GM21528 (cell line): ENCODE measurements around the gene EGFR.
"Not testable (repeated sequence)": the region's sequence is repeated elsewhere in the genome, so short reads cannot be mapped to it uniquely, and the experiment has no call there.

Source experiments
- ATAC-seq: cut with Tn5 transposase; IDR thresholded peaks from one replicate; pipeline ENCODE4 v1.9.1; 2021; ENCODE audit warnings: mild to moderate bottlenecking, moderate library complexity; ENCODE audit not compliant: unreplicated experiment, low FRiP score

Gene EGFR

DNA sequence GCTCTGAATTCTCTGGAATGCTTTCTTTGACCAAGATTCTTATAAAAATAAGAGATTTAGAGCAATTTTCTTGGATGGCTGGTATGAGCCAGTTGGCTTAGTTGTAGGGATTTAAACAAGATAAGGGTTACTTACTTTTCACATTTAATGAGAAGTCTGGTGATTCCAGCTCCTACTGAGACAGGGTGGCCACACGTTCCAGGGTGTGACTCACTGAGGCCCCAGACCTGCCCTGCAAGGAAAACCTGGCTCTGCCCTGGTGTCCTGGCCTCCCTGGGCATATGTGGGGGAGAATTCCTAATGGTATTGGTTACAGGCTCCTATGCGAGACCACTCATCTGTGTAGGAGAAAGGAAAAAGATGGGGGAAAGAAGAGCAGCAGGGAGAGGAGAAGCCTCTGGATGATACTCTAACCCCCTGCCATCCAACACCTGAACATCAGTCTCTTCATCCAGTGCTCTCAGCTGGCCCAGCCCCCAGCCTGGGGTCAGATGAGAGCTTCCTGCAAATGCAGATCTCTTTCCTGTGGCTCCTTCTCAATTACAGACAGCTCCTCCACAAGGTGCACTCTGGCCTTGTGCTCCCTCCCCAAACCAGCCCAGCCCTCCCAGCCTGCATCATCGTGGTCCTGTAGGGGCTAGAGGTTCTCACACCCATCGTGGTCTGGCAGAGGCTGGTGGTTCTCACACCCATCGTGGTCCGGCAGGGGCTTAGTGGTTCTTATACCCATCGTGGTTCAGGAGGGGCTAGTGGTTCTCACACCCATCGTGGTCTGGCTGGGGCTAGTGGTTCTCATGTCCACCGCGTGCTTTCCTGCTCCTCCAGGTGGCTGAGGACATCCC, 139.9 kb downstream of the EGFR start:
- ATAC-seq, result no peak

DNA sequence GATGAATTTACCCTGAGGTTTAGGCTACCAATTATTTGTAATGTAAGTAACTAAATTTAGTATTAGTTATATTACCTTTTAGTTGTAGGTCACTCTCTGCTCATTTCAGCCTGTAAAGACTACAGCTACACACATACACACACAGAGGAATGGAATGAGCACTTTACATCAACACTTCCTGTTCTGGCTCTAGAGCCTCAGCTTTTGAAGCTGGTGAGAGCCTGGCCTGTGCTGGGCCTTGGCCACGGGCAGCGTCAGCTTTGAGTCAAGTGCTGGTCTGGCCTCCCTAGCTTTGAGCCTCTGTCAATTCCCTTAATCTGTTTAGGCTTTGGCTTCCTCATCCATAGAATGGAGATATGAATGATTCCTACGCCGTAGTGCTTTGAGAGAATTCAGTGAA, 141.7 kb downstream of the EGFR start:
- ATAC-seq, result no peak

DNA sequence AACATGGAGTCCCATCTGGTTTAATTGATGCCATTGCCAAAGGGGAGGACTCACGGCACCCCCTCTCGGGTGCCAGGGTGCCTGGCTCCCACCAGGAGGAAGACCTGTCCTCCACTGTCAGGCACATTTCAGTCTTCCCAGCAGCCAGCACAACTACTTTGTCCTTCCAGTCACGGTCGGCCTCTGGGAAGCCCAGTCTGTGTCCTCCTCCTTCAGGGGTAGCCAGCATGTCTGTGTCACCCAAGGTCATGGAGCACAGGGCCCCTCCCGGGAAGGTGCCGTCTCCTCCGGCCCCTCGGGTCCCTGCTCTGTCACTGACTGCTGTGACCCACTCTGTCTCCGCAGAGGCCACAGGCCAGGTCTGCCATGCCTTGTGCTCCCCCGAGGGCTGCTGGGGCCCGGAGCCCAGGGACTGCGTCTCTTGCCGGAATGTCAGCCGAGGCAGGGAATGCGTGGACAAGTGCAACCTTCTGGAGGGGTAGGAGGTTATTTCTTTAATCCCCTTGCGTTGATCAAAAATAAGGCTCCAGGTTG, 142.4 kb downstream of the EGFR start:
- ATAC-seq, result no peak

DNA sequence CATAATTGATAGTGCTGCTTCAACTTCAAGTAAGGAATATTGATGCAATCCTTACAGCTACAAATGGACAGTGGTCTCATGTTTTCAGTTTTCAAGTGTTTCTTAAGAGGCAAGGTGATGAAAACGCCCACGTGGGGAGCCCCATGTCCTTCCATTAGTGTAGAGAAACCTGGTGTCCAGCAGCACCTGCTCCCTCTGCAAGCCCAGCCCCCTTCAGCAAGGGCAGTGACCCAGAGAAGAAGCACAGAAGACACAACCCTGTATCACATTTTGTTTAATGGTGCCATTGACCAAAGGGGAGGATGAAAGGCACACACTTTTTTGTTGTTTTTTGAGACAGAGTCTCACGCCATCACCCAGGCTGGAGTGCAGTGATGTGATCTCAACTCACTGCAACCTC, 143.7 kb downstream of the EGFR start:
- no peak for ATAC-seq

DNA sequence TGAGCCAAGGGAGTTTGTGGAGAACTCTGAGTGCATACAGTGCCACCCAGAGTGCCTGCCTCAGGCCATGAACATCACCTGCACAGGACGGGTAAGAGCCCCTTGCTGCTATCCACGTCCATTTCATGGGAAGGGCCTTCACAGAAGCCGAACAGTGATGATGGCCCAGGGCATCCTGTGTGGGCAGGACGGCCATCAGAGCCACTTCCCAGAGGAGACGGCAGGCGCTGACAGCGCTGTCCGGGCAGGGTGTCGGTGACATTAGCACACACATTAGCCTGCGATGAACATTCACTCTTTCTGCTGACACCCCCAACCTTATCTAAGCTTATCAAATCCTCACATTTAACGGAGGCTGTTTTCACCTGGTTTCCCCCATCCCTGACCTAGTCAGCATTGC, 144.9 kb downstream of the EGFR start:
- ATAC-seq, result no peak

DNA sequence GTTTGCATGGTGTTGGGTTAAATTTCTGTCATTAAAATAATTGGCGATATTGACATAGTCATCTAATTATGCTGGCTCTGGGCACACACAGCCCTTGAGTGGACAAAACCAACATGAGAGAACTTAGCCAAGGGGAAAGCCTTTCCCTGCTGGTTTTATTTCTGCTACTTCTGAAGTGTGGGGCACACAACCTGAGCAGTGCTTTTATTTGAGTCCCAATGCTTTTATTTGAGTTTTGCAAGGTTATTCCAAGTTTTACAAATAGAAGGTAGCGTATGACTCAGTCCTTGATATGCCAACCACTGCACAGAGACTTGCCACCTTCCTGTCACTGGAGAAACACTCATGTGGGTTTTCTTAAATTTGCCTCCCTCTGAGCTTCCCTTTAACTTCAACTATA, 145.7 kb downstream of the EGFR start:
- no peak for ATAC-seq

DNA sequence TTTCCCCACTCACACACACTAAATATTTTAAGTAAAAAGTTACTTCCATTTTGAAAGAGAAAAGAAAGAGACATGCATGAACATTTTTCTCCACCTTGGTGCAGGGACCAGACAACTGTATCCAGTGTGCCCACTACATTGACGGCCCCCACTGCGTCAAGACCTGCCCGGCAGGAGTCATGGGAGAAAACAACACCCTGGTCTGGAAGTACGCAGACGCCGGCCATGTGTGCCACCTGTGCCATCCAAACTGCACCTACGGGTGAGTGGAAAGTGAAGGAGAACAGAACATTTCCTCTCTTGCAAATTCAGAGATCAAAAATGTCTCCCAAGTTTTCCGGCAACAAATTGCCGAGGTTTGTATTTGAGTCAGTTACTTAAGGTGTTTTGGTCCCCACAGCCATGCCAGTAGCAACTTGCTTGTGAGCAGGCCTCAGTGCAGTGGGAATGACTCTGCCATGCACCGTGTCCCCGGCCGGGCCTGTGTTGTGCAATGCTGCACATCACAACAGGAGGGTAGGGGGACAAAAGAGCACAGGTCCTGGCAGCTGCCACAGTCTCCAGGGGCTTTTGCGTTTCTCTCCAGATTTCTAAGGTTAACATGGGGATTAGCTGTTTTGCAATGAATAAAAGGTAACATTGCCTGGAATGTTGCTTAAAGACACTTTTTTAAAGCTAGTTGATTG, 146.5 kb downstream of the EGFR start:
- ATAC-seq, result no peak

DNA sequence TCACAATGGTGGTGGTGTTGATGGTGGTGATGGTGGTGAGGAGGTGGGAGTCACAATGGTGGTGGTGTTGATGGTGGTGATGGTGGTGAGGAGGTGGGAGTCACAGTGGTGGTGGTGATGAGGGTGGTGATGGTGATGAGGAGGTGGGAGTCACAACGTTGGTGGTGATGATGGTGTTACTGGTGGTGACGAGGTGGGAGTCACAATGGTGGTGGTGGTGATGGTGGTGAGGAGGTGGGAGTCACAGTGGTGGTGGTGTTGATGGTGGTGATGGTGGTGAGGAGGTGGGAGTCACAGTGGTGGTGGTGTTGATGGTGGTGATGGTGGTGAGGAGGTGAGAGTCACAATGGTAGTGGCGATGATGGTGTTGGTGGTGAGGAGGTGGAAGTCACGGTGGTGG, 148.5 kb downstream of the EGFR start:
- not testable (repeated sequence) for ATAC-seq

DNA sequence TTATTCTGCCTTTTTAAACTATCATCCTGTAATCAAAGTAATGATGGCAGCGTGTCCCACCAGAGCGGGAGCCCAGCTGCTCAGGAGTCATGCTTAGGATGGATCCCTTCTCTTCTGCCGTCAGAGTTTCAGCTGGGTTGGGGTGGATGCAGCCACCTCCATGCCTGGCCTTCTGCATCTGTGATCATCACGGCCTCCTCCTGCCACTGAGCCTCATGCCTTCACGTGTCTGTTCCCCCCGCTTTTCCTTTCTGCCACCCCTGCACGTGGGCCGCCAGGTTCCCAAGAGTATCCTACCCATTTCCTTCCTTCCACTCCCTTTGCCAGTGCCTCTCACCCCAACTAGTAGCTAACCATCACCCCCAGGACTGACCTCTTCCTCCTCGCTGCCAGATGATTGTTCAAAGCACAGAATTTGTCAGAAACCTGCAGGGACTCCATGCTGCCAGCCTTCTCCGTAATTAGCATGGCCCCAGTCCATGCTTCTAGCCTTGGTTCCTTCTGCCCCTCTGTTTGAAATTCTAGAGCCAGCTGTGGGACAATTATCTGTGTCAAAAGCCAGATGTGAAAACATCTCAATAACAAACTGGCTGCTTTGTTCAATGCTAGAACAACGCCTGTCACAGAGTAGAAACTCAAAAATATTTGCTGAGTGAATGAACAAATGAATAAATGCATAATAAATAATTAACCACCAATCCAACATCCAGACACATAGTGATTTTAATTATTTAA, 151.7 kb downstream of the EGFR start:
- no peak for ATAC-seq

DNA sequence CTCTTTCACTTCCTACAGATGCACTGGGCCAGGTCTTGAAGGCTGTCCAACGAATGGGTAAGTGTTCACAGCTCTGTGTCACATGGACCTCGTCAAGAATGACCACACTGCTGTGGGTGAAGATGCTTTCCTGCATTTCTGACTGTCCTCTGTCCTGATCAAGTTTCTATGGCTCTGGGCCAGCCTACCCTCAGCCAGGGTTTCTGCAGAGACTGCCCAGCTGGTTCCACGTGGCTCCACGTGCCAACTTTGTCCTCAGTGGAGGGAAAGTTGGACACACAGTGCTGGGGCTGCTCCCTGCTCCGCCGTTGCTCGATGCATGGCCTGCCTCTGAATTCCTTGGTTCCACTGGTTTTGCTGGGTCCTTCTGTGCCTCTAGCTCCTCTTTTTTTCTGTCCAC, 152.3 kb downstream of the EGFR start:
- no peak for ATAC-seq

DNA sequence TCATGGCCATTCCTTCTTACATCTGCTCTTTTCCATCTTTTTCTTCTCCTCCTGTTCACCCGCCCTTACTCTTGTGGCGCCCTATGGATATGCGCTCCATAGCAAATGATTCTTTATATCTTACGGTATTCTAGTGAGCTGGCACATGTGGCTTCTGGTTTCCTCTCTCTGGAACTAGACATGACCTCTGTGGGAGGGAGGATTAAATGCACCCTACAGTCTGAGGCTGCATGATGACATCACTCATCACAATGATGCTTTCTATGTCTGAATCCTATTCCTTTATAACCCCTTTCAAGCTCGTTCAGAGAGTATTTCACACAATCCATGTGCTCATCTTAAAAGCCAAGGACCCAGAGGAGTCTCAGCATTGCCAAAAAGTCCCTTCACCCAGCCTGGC, 153.3 kb downstream of the EGFR start:
- ATAC-seq, result no peak

DNA sequence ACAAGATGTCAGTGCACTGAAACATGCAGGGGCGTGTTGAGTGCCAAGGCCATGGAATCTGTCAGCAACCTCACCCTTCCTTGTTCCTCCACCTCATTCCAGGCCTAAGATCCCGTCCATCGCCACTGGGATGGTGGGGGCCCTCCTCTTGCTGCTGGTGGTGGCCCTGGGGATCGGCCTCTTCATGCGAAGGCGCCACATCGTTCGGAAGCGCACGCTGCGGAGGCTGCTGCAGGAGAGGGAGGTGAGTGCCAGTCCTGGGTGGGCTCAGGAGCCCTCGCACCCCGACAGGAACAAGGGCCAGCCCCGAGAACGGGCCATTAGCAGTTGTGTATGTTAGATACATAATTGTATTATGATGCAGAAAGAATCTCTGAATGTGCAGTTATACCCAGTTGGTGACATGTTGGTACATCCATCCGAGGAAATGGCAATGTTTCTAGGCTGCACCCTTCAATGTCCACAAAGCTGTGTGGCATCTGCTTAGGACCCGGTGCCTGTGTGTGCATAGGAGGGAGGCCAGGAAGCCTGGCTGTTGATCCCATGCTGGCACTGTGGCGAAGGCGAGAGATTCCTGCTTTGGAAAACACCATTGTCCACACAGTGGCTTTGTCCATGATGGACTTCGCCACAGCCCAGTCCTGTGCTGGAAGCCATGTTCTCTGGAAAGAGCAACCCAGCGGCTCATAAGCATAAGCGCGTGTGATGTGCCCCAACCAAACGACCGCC, 154.2 kb downstream of the EGFR start:
- no peak for ATAC-seq

DNA sequence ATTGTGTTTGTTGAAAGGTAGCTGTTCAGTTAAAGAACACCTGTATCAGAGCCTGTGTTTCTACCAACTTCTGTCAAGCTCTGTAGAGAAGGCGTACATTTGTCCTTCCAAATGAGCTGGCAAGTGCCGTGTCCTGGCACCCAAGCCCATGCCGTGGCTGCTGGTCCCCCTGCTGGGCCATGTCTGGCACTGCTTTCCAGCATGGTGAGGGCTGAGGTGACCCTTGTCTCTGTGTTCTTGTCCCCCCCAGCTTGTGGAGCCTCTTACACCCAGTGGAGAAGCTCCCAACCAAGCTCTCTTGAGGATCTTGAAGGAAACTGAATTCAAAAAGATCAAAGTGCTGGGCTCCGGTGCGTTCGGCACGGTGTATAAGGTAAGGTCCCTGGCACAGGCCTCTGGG, 154.9 kb downstream of the EGFR start:
- ATAC-seq, result no peak

DNA sequence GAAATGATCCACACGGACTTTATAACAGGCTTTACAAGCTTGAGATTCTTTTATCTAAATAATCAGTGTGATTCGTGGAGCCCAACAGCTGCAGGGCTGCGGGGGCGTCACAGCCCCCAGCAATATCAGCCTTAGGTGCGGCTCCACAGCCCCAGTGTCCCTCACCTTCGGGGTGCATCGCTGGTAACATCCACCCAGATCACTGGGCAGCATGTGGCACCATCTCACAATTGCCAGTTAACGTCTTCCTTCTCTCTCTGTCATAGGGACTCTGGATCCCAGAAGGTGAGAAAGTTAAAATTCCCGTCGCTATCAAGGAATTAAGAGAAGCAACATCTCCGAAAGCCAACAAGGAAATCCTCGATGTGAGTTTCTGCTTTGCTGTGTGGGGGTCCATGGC, 155.6 kb downstream of the EGFR start:
- no peak for ATAC-seq

DNA sequence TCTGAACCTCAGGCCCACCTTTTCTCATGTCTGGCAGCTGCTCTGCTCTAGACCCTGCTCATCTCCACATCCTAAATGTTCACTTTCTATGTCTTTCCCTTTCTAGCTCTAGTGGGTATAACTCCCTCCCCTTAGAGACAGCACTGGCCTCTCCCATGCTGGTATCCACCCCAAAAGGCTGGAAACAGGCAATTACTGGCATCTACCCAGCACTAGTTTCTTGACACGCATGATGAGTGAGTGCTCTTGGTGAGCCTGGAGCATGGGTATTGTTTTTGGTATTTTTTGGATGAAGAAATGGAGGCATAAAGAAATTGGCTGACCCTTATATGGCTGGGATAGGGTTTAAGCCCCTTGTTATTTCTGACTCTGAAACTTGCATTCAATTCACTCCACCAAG, 156.0 kb downstream of the EGFR start:
- no peak for ATAC-seq

DNA sequence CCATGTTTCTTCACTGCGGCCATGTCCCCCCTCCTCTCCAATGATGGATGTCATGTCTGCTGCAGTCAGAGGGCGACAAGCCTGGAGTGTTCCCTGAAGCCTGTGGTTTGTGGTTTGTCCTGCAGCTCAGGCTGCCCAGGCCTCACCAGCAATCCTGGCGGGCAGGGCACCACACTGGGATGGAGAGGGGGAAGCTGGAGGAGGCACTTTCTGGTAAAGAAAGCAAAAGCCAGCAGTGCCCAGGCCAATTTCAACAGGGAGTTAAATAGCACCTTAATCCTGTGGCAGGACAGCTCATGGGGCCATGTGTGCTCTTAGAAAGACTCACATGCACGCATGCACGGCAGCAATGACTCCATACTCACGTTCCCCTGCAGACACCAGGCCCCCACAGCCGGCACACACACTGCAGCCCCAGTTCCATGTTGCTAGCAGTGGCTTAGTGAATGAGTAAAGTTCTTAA, 158.3 kb downstream of the EGFR start:
- ATAC-seq, result no peak

DNA sequence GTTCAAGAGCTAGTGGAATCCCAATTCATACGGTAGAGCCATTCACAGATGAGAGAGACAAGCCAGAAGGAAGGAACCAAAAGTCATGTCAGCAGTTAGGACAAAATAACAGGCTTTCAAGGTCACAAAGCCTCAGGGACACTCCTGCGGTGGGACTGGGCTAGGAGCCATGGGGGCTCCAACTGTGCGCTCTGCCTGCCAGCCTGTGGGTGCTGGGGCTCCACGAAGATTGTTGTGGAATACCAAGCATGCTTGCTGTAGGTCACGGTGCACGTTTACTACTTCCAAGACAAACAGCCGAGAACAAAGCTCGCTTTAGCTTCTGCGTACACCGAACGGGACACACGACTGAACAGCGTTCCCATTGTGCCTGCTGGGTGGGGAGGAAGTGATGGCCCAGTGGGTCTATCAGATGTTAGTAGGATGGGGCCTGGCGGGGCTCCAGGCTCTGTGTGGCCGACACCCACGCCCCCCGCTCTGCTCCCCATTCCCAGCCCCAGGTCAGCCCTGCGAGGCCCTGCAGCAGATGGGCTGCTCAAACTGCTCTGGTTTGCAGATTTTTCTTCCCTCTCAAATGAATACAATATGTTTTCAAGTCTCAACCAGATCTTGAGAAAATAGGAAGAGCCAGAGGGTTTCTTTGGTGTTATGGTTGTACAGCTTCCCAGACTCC, 158.9 kb downstream of the EGFR start:
- ATAC-seq, result no peak

DNA sequence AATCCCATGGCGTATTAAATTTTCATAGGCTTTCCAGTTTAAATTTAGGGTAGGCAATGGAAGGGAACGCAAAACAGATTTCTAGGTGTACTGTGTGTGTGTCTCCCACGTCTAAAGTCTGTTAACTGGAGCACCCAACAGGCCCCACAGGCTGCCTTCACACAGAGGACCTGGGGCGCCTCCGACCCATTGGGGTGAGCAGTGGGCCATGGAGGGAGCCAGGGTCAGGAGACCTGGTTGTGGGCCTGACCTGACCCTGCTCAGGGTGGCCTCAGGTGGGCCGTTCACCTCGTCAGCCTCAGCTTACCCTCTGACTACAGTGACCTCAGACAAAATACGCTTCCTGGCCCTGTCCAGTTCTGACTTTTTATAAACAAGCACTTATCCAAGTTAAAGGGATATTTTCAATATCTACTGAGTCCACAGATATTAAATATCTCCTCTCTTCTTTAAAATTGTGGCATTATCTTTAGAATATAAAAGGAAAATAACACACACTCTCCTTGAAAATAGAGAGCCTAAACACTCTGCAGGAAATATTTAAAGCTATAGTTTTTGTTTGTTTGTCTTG, 159.6 kb downstream of the EGFR start:
- no peak for ATAC-seq
